Ovary (tissue), 9 donors: Measurements from ENCODE around the gene ORMDL2. TPM values are rescaled to one million over a fixed set of nuclear protein-coding genes. Genes with fewer than 3 reads are reported as not detected.

Source experiments
- DNase-seq, 5 donors: peaks; one replicate each; pipeline ENCODE4 v3.0.0-alpha.2; 2019 to 2020
- H3K27ac ChIP-seq, 2 donors: fragments of 200-600 bp; one replicate each; pipeline versions ENCODE4 v1.5.1 to v1.8.0; 2019 to 2022
- H3K27me3 ChIP-seq: fragments of 200-600 bp; one replicate; pipeline ENCODE4 v1.8.0; 2022
- H3K36me3 ChIP-seq: fragments of 200-600 bp; sonication (generic); one replicate; pipeline ENCODE4 v1.5.1; 2019
- H3K4me1 ChIP-seq: one replicate; pipeline ENCODE4 v1.8.1; 2013; ENCODE audit warnings: mild to moderate bottlenecking, moderate library complexity; ENCODE audit not compliant: insufficient read depth
- H3K4me3 ChIP-seq: fragments of 200-600 bp; sonication (generic); one replicate; pipeline ENCODE4 v1.5.1; 2017
- H3K9me3 ChIP-seq, 2 donors: fragments of 200-600 bp in 1 of 2; sonication (generic) in 1 of 2; one replicate each; pipeline versions ENCODE4 v1.5.1 to v1.8.1; 2013 to 2019; ENCODE audit warnings: mild to moderate bottlenecking in 1 of 2, moderate library complexity in 1 of 2
- EP300 ChIP-seq: sonication (generic); formaldehyde crosslinking; IDR thresholded peaks from one replicate; pipeline ENCODE4 v1.6.1; 2017; ENCODE audit warnings: antibody characterized with exemption
- POLR2A ChIP-seq: fragments of 450-650 bp; IDR thresholded peaks from one replicate; pipeline ENCODE4 v1.6.1; 2017; ENCODE audit warnings: antibody characterized with exemption, mild to moderate bottlenecking, moderate library complexity
- WGBS, 3 donors: extraction: QIAGEN DNeasy Blood & Tissue Kit in 1 of 3; methylation state at CpG; one replicate each; pipeline versions ENCODE4 v1.1.5 to v1.1.7; 2013 to 2017; 5-methylcytosine and 5-hydroxymethylcytosine counted together
- intact Hi-C, 4 donors: fragments of 100-400 bp; cut with DNase I; formaldehyde crosslinking; loops; one replicate each; pipeline versions ENCODE4 v1.11.0 to v1.15.1; 2022 to 2023
- polyA plus RNA-seq, 2 donors: library from polyadenylated mRNA; stranded (reverse); fragments of 200-250 nt in 1 of 2; fragments of 350-450 nt in 1 of 2; fragmentation: Illumina TruSeq in 1 of 2; extraction: RNeasy Lipid Tissue Mini Kit (QIAGEN cat#74804) in 1 of 2; gene quantifications; one replicate each; pipeline ENCODE4 v1.2.3, GENCODE V29; 2013 to 2014
- total RNA-seq, 7 donors: library from RNA; depleted of rRNA in 2 of 7; stranded (reverse); fragments of >200 nt in 2 of 7; fragmentation: NEBNext Ultra II Directional in 3 of 7; extraction: Animal tissue kit (Norgen Biotek cat#: 25700) in 3 of 7; gene quantifications; one replicate each; pipeline versions ENCODE4 v1.1.0 to v1.2.4, GENCODE V29; 2016 to 2023
- TF ChIP-seq, protein P1 (sequence below), 3 donors: fragments of 450-650 bp in 2 of 3; fragments of 200-600 bp in 1 of 3; IDR thresholded peaks; one replicate each; pipeline versions ENCODE4 v1.5.1 to v1.8.0; 2016 to 2022; ENCODE audit warnings: antibody characterized with exemption in 3 of 3, mild to moderate bottlenecking in 1 of 3
- donor health status: DM: no; HTN: no; CAD: no; lungs with moderate emphysema.
- donor health status: DM: no; HTN: no; CAD: no.
- donor health status: Bipolar disorder and iron deficiency.
- donor health status: DM: yes; HTN: yes; CAD: no.
- donor health status: DM: no; HTN: no; CAD: no.
- donor health status: DM: yes; HTN: yes; CAD: no.

Gene ORMDL2
- total and polyA plus RNA-seq, 9 donors, result 8.6 to 38.9 (median 20.8) TPM

DNA sequence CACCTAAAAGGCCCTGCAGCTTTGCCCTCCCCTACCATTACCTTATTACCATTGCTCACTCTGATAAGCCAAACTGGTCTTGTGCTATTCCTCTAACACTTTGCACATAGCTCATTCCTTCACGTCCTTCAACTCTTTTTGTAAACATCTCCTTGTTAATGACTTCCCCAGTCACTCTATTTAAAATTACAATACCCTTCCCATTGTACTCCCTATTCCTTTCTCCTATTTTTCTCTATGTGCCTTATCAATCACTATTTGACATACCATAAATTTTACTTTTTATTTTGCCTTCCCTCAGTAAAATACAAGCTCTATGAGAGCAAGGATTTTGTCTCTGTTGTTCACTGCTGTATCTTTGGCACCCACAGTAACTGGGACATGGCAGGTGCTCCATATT is 5.8 kb upstream of the ORMDL2 start:
- no peak overlapping the region for H3K4me3 ChIP-seq
- TF ChIP-seq, protein P1, sequence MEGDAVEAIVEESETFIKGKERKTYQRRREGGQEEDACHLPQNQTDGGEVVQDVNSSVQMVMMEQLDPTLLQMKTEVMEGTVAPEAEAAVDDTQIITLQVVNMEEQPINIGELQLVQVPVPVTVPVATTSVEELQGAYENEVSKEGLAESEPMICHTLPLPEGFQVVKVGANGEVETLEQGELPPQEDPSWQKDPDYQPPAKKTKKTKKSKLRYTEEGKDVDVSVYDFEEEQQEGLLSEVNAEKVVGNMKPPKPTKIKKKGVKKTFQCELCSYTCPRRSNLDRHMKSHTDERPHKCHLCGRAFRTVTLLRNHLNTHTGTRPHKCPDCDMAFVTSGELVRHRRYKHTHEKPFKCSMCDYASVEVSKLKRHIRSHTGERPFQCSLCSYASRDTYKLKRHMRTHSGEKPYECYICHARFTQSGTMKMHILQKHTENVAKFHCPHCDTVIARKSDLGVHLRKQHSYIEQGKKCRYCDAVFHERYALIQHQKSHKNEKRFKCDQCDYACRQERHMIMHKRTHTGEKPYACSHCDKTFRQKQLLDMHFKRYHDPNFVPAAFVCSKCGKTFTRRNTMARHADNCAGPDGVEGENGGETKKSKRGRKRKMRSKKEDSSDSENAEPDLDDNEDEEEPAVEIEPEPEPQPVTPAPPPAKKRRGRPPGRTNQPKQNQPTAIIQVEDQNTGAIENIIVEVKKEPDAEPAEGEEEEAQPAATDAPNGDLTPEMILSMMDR (IDR thresholded peaks at IDR 0.05), result no peak
- TF ChIP-seq POLR2A (no peak), EP300 (no peak)
- peaks cover 4% of the 10 kb centered on the region for H3K4me1 ChIP-seq
- no peaks in the 10 kb centered on the region for H3K36me3 ChIP-seq
- no peaks in the 10 kb centered on the region for H3K27me3 ChIP-seq
- whole genome bisulfite sequencing, 3 donors, result 39 to 55% (median 42%) methylated on average over 1 of the region's 1 CpG
- DNase-seq, result no peak
- intact Hi-C loops, result loop anchor here in 1 of 4 donors (10.0 kb wide), 1 partner anchor 57 kb away; no protein-coding TSS in a partner anchor
- no peaks in the 10 kb centered on the region for H3K9me3 ChIP-seq
- H3K27ac ChIP-seq, result no peak overlapping the region

DNA sequence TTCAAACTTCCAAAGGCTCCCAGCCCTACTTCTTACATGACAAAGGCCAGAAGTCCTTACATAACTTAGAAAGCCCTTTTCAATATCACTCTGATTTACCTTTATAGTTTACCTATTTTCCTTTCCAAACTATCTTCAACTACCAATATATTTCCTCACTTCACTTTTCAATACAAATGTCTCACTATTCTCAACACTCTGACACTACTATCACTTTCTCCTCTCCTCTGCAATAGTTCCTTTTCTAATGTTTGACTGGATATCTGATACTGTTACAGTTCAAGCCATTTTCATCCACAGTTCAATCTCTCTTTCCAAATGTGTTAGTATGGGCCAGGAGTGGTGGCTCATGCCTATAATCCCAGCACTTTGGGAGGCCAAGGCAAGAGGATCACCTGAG is 3.6 kb upstream of the ORMDL2 start:
- no peaks in the 10 kb centered on the region for H3K9me3 ChIP-seq
- TF ChIP-seq, protein P1 (IDR thresholded peaks at IDR 0.05), result no peak
- no peak for TF ChIP-seq POLR2A
- H3K27me3 ChIP-seq, result no peaks in the 10 kb centered on the region
- no peak overlapping the region for H3K4me3 ChIP-seq
- DNase-seq, result no peak
- intact Hi-C loops, result loop anchor here in 1 of 4 donors (10.0 kb wide), 1 partner anchor 59 kb away; no protein-coding TSS in a partner anchor
- peaks cover 4% of the 10 kb centered on the region for H3K4me1 ChIP-seq
- no peaks in the 10 kb centered on the region for H3K36me3 ChIP-seq
- no peak overlapping the region for H3K27ac ChIP-seq

DNA sequence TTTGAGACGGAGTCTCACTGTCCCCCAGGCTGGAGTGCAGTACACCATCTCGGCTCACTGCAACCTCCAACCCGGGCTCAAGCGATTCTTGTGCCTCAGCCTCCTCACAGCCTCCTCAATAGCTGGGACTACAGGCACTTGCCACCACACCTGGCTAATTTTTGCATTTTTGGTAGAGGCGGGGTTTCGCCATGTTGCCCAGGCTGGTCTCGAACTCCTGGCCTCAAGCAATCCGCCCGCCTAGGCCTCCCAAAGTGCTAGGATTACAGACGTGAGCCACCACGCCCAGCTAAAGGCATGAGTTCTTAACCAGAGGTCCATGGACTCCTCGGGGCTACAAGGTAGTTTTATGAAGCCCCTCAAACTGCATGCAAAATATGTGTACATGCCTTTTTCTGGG is 2.4 kb upstream of the ORMDL2 start:
- H3K27me3 ChIP-seq, result no peaks in the 10 kb centered on the region

DNA sequence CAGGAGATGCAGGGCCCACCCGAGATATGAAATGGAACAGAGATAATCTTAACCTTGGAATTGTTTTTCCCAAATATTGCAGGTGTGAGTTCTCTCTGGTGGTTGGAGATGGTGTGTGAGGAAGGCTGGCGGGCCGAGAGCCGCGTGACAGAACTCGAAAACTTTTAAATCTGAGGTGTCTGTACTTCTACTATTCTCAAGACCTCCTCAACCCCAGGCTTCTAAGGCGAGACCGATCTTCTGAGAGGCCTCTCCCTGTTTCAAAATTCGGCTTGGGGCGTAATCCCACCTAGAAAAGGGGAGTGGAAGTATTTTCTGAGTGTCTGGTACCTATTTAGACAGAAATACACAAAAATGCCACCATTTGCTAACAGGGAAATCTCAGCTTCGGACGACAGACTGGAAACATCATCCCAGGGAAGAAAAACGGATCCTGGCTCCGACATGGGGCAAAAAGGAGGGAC is 928 bp upstream of the ORMDL2 start:
- DNase-seq, result no peak
- intact Hi-C loops, result loop anchor here in 2 of 4 donors (5.0 to 10.0 kb wide), 2 partner anchors 62 to 70 kb away; no protein-coding TSS in a partner anchor
- 0 to 1% (median 1%) methylated on average over 14 of the region's 14 CpGs for WGBS, 3 donors

More for the DNA sequence above, 2.4 kb upstream of the ORMDL2 start:
- no peak for DNase-seq
- intact Hi-C loops, result loop anchor here in 2 of 4 donors (5.0 to 10.0 kb wide), 2 partner anchors 61 to 68 kb away; no protein-coding TSS in a partner anchor
- WGBS, 3 donors, result 77 to 81% (median 80%) methylated on average over 12 of the region's 12 CpGs
- Histone ChIP-seq H3K4me1 (peaks cover 4% of the 10 kb centered on the region), H3K4me3 (no peak overlapping the region), H3K27ac (no peak overlapping the region), H3K9me3 (no peaks in the 10 kb centered on the region), H3K36me3 (no peaks in the 10 kb centered on the region)
- TF ChIP-seq EP300, result no peak
- TF ChIP-seq POLR2A, result no peak
- TF ChIP-seq, protein P1 (IDR thresholded peaks at IDR 0.05), result no peak

More for the DNA sequence above, 928 bp upstream of the ORMDL2 start:
- Histone ChIP-seq H3K27me3 (no peaks in the 10 kb centered on the region), H3K4me1 (peaks cover 3% of the 10 kb centered on the region), H3K27ac (peak overlapping the region; percentile 42 to 68), H3K36me3 (no peaks in the 10 kb centered on the region), H3K9me3 (no peaks in the 10 kb centered on the region), H3K4me3 (peak overlapping the region; percentile 86)
- TF ChIP-seq EP300, result no peak
- TF ChIP-seq, protein P1 (IDR thresholded peaks at IDR 0.05), result no peak
- TF ChIP-seq POLR2A, result no peak
